AG04449 (cell line): Measurements from ENCODE around the gene USH2A.

Experiments
- CTCF ChIA-PET: fragments of 350-600 bp; formaldehyde crosslinking; extraction: SDS; loops from one replicate; lab custom pipeline; 2021; ENCODE audit warnings: antibody characterized with exemption; lab: Yijun Ruan, JAX
- POLR2A ChIA-PET: fragments of 400-600, 350-600 bp; formaldehyde crosslinking; extraction: SDS; loops from one replicate; lab custom pipeline; 2020; ENCODE audit warnings: antibody characterized with exemption, inconsistent platforms; lab: Yijun Ruan, JAX
- DNase-seq: peaks from one replicate; pipeline ENCODE4 v3.0.0-alpha.2; 2010; ENCODE audit warnings: low read depth, low spot score
- H3K4me3 ChIP-seq: 2 replicates; pipeline ENCODE4 v1.5.1; 2011; ENCODE audit warnings: low read depth, mild to moderate bottlenecking, control low read depth, low read length
- TF ChIP-seq, protein P1 (sequence below): IDR thresholded peaks from one replicate; pipeline ENCODE4 v1.5.1; 2011; ENCODE audit warnings: mild to moderate bottlenecking, moderate library complexity, low read length, control low read depth, inconsistent platforms; ENCODE audit not compliant: insufficient read depth; ENCODE audit errors: missing control alignments

Gene USH2A

DNA sequence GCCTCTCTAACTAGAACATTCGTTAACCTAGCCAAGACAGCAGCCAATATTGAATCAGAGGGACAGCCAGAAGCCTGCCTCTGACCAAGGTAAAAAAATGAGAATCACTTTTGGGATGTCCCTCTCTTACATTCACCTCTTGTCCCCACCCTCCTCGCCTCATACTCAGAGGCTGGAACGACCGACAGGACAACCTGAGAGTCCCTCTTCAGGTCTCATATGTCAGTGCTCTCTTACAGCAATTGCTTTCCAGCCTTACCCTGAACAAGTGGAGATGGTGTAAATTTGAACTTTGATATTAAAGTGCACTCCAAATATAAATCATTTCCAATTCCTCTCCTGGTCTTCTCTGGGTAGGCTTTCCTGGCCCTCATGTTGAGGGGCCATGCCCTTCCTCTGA lies 528.6 kb downstream of the USH2A start:
- ChIA-PET CTCF (no interaction called here), POLR2A (no interaction called here)
- no peak overlapping the region for H3K4me3 ChIP-seq
- DNase-seq = no peak
- TF ChIP-seq, protein P1, sequence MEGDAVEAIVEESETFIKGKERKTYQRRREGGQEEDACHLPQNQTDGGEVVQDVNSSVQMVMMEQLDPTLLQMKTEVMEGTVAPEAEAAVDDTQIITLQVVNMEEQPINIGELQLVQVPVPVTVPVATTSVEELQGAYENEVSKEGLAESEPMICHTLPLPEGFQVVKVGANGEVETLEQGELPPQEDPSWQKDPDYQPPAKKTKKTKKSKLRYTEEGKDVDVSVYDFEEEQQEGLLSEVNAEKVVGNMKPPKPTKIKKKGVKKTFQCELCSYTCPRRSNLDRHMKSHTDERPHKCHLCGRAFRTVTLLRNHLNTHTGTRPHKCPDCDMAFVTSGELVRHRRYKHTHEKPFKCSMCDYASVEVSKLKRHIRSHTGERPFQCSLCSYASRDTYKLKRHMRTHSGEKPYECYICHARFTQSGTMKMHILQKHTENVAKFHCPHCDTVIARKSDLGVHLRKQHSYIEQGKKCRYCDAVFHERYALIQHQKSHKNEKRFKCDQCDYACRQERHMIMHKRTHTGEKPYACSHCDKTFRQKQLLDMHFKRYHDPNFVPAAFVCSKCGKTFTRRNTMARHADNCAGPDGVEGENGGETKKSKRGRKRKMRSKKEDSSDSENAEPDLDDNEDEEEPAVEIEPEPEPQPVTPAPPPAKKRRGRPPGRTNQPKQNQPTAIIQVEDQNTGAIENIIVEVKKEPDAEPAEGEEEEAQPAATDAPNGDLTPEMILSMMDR = no peak

DNA sequence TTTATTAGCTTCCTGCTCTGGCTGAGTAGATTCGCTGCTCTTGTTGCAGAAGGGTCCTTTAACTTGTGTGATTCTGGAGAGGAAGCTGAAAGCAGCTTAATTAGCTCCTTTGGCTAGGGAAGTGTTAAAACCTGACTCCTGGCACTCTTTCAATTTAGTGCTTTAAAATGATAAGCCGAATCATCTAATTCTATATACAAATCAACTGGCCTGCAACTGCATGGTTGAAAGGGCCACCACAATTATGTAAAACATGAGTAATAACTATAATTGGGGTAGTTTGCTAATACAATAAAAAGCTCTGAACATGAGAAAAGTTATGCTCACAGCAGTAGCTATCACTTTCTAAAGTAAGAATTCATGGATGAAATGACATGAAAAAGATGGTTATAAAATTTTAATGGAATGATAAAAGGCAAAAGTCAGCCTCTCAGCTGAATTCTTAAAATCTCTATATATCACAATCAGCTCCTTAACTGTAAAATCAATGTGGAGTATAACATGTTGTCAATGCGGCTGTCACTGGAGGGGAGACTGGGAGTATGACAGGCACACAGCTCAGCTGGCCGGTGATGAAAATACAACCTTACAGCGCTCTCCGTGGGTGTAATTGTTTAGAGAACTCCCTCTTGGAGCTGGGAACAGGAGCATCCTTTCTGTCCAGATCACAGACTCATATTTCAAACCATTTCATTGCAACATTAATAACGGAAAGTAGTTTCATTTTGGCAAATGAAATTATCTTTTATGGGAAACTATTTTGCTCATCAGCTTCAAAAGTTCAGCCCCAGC lies 531.8 kb downstream of the USH2A start:
- POLR2A ChIA-PET = no interaction called here
- DNase-seq = no peak
- H3K4me3 ChIP-seq = no peak overlapping the region
- TF ChIP-seq, protein P1 = no peak
- CTCF ChIA-PET = interaction anchor here (0.9 kb wide), 1 partner anchor 675 kb away, joined by 3 read pairs; no protein-coding TSS in a partner anchor

DNA sequence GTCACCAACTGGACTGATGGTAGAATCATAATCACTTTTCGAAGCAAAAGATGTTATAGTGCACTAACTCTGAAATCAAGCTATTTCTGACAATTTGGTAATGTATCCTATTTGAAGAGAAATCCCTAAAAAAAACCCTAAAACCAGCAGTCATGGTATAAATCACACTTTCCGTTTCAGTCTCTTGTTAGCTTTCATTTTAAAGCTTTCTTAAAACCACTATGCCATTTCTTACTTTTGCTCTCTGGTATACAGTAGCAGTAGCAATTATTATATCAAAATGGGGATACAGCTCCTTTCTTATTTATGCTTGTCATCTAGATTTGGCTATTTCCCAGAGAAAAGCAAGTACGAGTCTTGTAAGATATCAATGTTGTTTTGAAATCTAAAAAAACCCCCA lies 532.8 kb downstream of the USH2A start:
- TF ChIP-seq, protein P1 = no peak
- ChIA-PET POLR2A (no interaction called here), CTCF (interaction anchor here (1.2 kb wide), 1 partner anchor 676 kb away, joined by 3 read pairs; no protein-coding TSS in a partner anchor)
- DNase-seq = no peak
- no peak overlapping the region for H3K4me3 ChIP-seq

DNA sequence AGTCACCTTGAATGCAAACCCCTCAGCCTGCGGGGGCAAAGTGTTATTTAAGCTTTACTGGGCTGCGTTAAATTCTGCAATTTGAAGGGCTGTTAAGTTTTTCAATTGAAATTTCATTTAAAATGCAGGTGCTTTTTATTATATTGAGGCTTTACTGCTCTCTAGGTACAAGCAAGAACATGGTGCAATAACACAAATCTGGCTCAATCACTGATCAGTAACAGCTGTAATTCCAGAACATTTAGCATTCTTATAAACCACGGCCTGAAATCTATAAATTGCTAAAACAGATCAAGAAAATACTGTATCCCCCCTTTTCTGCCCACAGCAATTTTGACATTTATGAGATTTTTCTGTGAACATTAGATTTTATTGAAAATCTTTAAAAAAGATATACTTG lies 533.4 kb downstream of the USH2A start:
- TF ChIP-seq, protein P1 = no peak
- no peak overlapping the region for H3K4me3 ChIP-seq
- POLR2A ChIA-PET = no interaction called here
- CTCF ChIA-PET = interaction anchor here (1.2 to 1.4 kb wide), 2 partner anchors 331 to 677 kb away, joined by 3 to 5 read pairs; no protein-coding TSS in a partner anchor
- no peak for DNase-seq

DNA sequence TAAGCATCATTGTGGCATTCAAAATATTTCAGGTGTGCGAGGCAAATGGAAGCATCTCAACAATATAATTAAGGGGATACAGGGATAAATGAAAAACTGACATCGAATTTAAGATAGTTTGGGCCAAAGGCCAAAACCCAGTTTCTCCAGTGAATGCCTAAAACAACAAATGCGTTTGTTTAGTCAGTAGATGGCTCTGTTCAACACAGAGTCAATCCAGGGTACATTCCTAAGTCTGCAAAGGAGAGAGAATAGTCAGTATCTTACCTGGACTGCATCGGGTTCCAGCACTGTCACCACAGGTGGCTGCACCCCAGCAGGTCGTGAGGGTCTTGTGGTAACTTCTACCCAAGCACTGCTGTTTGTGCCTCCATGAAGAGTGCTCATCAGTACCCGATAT lies 535.1 kb downstream of the USH2A start:
- TF ChIP-seq, protein P1 = no peak
- ChIA-PET CTCF (interaction anchor here (1.0 to 1.3 kb wide), 2 partner anchors 9 to 333 kb away, joined by 3 to 4 read pairs; no protein-coding TSS in a partner anchor), POLR2A (no interaction called here)
- no peak for DNase-seq
- H3K4me3 ChIP-seq = no peak overlapping the region

DNA sequence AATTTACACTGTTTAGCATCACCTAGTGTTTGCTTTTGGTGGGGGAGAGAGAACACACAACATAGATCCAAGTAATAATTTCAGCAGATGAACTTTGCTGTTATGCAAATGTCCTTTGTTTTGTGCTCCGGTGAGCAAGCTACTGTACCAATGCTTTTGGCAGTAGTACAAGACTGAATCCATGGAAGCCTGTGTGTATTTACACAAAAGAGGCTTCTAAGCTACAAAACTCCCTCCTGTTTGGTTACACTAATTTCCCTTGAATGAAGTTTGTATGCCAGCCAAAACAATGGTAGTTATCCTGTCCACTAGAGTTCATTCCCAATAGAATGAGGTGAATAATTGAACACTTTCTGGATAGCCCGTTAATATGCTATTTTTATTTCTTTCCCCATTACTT lies 535.6 kb downstream of the USH2A start:
- no peak for DNase-seq
- TF ChIP-seq, protein P1 = no peak
- CTCF ChIA-PET = interaction anchor here (1.0 to 1.3 kb wide), 2 partner anchors 9 to 333 kb away, joined by 3 to 4 read pairs; no protein-coding TSS in a partner anchor

More for the DNA sequence above, 535.6 kb downstream of the USH2A start:
- H3K4me3 ChIP-seq = no peak overlapping the region
- POLR2A ChIA-PET = no interaction called here
